Thyroid gland (tissue), 4 donors: ENCODE data around the gene METTL9. TPM values are rescaled to one million over a fixed set of nuclear protein-coding genes. Genes with fewer than 3 reads are reported as not detected.
A peak's percentile ranks its signal among the peaks of the same experiment; 100 is the strongest.

ENCODE experiments used
- DNase-seq, 2 donors: peaks; one replicate each; pipeline ENCODE4 v3.0.0-alpha.2; 2019
- H3K27ac ChIP-seq, 3 donors: fragments of 200-600 bp; sonication (generic); 1 replicate in 2 of 3; 2 replicates in 1 of 3; pipeline ENCODE4 v1.5.1; 2016 to 2019; ENCODE audit warnings: mild to moderate bottlenecking in 1 of 3, moderate library complexity in 1 of 3
- H3K27me3 ChIP-seq: fragments of 200-600 bp; sonication (generic); one replicate; pipeline ENCODE4 v1.5.1; 2019
- H3K36me3 ChIP-seq, 2 donors: fragments of 200-600 bp; sonication (generic); one replicate each; pipeline ENCODE4 v1.5.1; 2016 to 2019
- H3K4me1 ChIP-seq, 2 donors: fragments of 200-600 bp; sonication (generic); one replicate each; pipeline ENCODE4 v1.5.1; 2017 to 2019
- H3K4me3 ChIP-seq, 3 donors: fragments of 200-600 bp; sonication (generic); replicated peaks in 1 of 3; 1 replicate in 2 of 3; 2 replicates in 1 of 3; pipeline ENCODE4 v1.5.1; 2016; ENCODE audit warnings: mild to moderate bottlenecking in 1 of 3
- H3K9me3 ChIP-seq: fragments of 200-600 bp; sonication (generic); one replicate; pipeline ENCODE4 v1.5.1; 2017
- CTCF ChIP-seq, 6 experiments: fragments of 200-600 bp in 3 of 6; fragments of 450-650 bp in 3 of 6; sonication (generic) in 3 of 6; IDR thresholded peaks; one replicate each; pipeline ENCODE4 v1.5.1; 2016 to 2019; ENCODE audit warnings: antibody characterized with exemption in 6 of 6, mild to moderate bottlenecking in 2 of 6, inconsistent platforms in 1 of 6, moderate library complexity in 1 of 6
- POLR2A ChIP-seq, 2 donors: fragments of 450-650 bp; IDR thresholded peaks; one replicate each; pipeline ENCODE4 v1.6.1; 2017; ENCODE audit warnings: antibody characterized with exemption in 2 of 2, mild to moderate bottlenecking in 2 of 2, moderate library complexity in 1 of 2
- WGBS, 2 donors: methylation state at CpG; one replicate each; pipeline ENCODE4 v1.1.5; 2017; 5-methylcytosine and 5-hydroxymethylcytosine counted together
- intact Hi-C: fragments of 100-400 bp; cut with DNase I; formaldehyde crosslinking; loops from one replicate; pipeline ENCODE4 v1.15.1; 2023
- total RNA-seq, 4 donors: library from RNA; depleted of rRNA; stranded (reverse); fragments of >200 nt; gene quantifications; one replicate each; pipeline ENCODE4 v1.2.3, GENCODE V29; 2016

Gene METTL9
- total RNA-seq, 4 donors from 2014 or later: 139 to 196 (median 181) TPM

- H3K36me3 ChIP-seq: no peaks in the 10 kb centered on the region
- TF ChIP-seq POLR2A (IDR thresholded peaks at IDR 0.05): no peak
- peak; percentile 46 to 86 (median 74) for TF ChIP-seq CTCF (IDR thresholded peaks at IDR 0.05)
- 16 to 17% methylated on average over 4 of the region's 4 CpGs for WGBS, 2 donors
- H3K27me3 ChIP-seq: no peaks in the 10 kb centered on the region
- intact Hi-C loops: loop anchor here (5.0 kb wide), 1 partner anchor 50 kb away; no protein-coding TSS in a partner anchor
- no peak overlapping the region for H3K27ac ChIP-seq
- DNase-seq: peak; percentile 17 to 19
- H3K4me3 ChIP-seq: no peak overlapping the region
- H3K9me3 ChIP-seq: no peaks in the 10 kb centered on the region
- H3K4me1 ChIP-seq: no peaks in the 10 kb centered on the region
Measured at GRCh38 chr16:21656795-21657768, 57.7 kb downstream of the METTL9 start.

GRCh38 chr16:21659124-21659523, 59.7 kb downstream of the METTL9 start:
- no peaks in the 10 kb centered on the region for H3K36me3 ChIP-seq
- WGBS, 2 donors: 88 to 96% methylated on average over 4 of the region's 4 CpGs
- no peak for TF ChIP-seq CTCF (IDR thresholded peaks at IDR 0.05)
- no peak overlapping the region for H3K27ac ChIP-seq
- no peak overlapping the region for H3K4me3 ChIP-seq
- peaks cover 0 to 5% of the 10 kb centered on the region in 2 donors for H3K4me1 ChIP-seq
- intact Hi-C loops: loop anchor here (5.0 kb wide), 1 partner anchor 48 kb away; no protein-coding TSS in a partner anchor
- H3K9me3 ChIP-seq: no peaks in the 10 kb centered on the region
- DNase-seq: no peak
- H3K27me3 ChIP-seq: no peaks in the 10 kb centered on the region

- WGBS, 2 donors: 22 to 32% methylated on average over 11 to 20 of the region's 45 CpGs
- no peaks in the 10 kb centered on the region for H3K36me3 ChIP-seq
- DNase-seq: peak; percentile 13 to 15
- H3K4me1 ChIP-seq: peaks cover 0 to 6% of the 10 kb centered on the region in 2 donors
- TF ChIP-seq POLR2A (IDR thresholded peaks at IDR 0.05) (no peak), CTCF (IDR thresholded peaks at IDR 0.05) (no peak)
- no peak within 1 kb of the TSS for H3K27ac ChIP-seq
- H3K27me3 ChIP-seq: no peaks in the 10 kb centered on the region
- H3K4me3 ChIP-seq: peak within 1 kb of the TSS in 1 of 3 donors; percentile 5
- H3K9me3 ChIP-seq: no peaks in the 10 kb centered on the region
- intact Hi-C loops: no loop called here
Measured at GRCh38 chr16:21663889-21664647, 64.7 kb downstream of the METTL9 start, which contains the start of gene OTOA. OTOA (plus strand) TSS chr16:21663968; CDS start chr16:21678515, 14,547 bp downstream.

- H3K27ac ChIP-seq: no peak overlapping the region
- no peaks in the 10 kb centered on the region for H3K9me3 ChIP-seq
- DNase-seq: no peak
- H3K36me3 ChIP-seq: no peaks in the 10 kb centered on the region
- 95 to 96% methylated on average over 10 of the region's 10 CpGs for WGBS, 2 donors
- TF ChIP-seq POLR2A (IDR thresholded peaks at IDR 0.05) (no peak), CTCF (IDR thresholded peaks at IDR 0.05) (no peak)
- H3K4me3 ChIP-seq: no peak overlapping the region
- H3K4me1 ChIP-seq: peaks cover 0 to 6% of the 10 kb centered on the region in 2 donors
- H3K27me3 ChIP-seq: no peaks in the 10 kb centered on the region
- intact Hi-C loops: no loop called here
Measured at GRCh38 chr16:21664801-21665492, 65.6 kb downstream of the METTL9 start.
